ENCODE measurements around the gene WDR45.

The WDR45 gene

DNA sequence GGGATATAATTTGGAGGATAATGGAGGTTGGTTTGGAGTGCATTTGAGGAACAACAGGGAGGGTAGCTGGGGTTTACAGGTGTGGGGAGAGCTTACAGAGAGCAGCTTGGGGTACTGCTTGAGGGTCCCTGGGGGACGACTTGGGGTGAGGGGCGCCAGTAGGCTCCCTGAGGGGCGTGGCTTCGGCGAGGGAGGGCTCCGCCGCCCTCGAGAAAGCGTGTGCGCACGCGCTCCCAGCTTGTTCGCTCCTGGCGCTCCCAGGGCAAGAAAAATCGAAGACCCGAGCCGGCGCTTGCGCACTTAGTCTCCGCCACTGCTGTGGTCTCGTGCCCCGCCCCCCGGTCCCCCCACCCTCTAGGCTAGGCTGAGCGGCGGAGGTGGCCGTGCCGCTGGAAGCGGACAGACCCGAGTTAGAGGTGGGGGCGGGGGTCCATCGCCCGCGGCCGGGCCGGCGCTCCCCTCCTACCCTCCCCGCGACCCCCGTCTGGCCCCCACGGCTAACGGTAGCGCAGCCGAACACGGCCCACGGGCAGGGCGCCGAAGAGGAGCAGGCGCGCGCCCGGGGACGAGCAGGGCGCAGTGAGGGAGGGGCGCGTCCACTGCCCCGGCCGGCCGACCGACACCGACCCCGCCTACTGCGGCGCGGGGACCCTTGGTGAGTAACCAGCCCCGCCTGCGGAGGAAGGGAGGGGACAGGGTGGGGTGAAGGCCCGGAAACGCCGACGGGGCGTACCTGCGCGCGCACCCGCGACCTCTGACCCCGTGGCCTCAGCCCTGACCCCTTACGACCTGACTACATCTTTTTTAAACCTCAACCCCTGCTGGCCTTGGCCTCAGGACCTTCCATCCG lies 26.2 kb downstream of the WDR45 start:
- TF ChIP-seq, protein P1, sequence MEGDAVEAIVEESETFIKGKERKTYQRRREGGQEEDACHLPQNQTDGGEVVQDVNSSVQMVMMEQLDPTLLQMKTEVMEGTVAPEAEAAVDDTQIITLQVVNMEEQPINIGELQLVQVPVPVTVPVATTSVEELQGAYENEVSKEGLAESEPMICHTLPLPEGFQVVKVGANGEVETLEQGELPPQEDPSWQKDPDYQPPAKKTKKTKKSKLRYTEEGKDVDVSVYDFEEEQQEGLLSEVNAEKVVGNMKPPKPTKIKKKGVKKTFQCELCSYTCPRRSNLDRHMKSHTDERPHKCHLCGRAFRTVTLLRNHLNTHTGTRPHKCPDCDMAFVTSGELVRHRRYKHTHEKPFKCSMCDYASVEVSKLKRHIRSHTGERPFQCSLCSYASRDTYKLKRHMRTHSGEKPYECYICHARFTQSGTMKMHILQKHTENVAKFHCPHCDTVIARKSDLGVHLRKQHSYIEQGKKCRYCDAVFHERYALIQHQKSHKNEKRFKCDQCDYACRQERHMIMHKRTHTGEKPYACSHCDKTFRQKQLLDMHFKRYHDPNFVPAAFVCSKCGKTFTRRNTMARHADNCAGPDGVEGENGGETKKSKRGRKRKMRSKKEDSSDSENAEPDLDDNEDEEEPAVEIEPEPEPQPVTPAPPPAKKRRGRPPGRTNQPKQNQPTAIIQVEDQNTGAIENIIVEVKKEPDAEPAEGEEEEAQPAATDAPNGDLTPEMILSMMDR (IDR thresholded peaks at IDR 0.05; ENCODE audit: control insufficient read depth, extremely low read depth, insufficient read depth) = no peak

DNA sequence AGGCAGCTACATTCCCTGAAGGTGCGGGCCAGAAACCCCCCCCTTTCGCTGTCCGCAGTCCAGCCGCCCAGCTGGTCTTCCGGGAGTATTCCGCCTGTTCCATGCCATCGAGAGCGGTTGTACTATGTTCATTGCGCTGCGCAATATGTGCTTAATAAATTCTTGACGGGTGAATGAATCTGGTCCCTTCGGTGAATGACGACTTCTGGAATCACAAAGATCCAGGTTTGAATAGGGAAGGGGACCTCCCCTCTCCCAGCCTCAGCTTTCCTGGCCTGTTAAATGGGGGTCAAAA lies 35.8 kb downstream of the WDR45 start:
- DNase-seq (ENCODE audit: low read depth) = no peak
- peak overlapping the region; percentile 44 for H3K4me3 ChIP-seq (ENCODE audit: low read depth, low read length)
- TF ChIP-seq, protein P1 (IDR thresholded peaks at IDR 0.05; ENCODE audit: control insufficient read depth, extremely low read depth, insufficient read depth) = no peak

More for the DNA sequence above, 26.2 kb downstream of the WDR45 start:
- DNase-seq (ENCODE audit: low read depth) = no peak
- H3K4me3 ChIP-seq (ENCODE audit: low read depth, low read length) = peak overlapping the region; percentile 48

DNA sequence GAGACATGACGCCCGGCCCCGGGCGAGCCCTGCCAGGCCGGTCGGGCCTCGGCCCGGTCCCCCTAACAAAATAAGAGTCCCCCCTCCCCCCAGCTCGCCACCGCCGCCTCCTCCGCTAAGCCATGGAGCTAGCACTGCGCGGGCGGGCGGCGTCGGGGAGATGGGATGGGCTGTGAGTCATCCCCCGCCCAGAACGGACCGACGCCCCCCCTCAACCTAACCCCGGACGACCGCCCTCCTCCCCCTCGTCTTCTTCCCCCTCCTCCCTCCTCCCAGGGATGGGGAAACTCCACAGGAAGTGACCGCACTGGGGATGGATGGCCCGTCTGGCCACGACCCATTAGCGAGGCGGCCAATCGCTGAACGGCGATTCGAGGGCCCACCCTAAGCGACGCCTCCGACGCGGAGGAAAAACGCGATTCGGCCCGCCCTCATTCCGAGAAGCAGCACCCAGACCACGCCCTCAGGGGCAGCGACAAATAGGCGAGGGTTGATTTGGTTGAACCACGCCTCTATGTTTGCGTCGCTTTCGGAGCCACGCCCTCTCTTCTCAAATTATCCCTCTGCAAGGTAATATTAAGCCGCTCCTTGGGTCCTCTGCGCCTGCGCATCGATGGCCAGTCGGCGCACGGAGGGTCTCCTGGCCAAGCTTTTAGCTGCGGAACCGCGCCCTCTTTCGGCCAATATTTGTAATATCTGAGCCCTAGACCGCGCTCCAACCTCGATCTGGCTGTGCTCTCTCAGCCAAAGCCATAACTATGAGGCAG lies 36.3 kb downstream of the WDR45 start, which contains the start of gene TFE3:
TSS of gene TFE3 (minus strand) at position 138 of the 767 bp plus-strand sequence. CDS start at position 7, 131 bp downstream.
- TF ChIP-seq, protein P1 (IDR thresholded peaks at IDR 0.05; ENCODE audit: control insufficient read depth, extremely low read depth, insufficient read depth) = peak; percentile 63
- DNase-seq (ENCODE audit: low read depth) = peak; percentile 97
- peak within 1 kb of the TSS; percentile 72 for H3K4me3 ChIP-seq (ENCODE audit: low read depth, low read length)

DNA sequence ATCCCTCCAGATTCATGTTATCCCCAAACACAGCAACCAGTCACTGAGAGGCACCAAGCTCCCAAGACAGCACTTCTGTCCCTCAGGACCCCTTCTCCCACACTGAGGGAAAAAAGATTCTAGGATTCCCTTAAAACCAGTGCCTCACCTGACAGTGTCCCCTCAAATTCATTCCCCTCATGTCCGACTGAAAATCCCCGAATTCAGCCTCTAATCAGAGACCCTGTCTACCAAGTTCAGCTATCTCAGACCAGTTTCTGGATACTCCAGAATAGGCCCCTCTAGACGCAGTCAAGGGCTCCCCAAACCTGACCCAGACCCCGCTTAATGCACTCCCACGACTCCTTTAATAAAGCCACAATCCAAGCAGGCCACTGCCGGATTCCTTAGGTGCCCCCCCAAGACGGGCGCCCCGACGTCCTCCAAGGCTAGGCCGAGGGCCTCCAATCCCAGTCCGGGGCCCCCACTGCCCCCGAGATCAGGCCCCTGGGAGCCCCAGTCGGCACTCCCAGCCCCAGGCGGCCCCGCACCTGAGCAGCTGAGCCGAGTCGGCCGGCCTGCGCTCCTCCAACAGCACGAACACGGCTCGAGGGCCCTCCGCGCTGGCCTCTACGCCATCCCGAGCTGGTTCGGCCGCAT lies 37.0 kb downstream of the WDR45 start:
- TF ChIP-seq, protein P1 (IDR thresholded peaks at IDR 0.05; ENCODE audit: control insufficient read depth, extremely low read depth, insufficient read depth) = no peak
- H3K4me3 ChIP-seq (ENCODE audit: low read depth, low read length) = peak overlapping the region; percentile 72
- no peak for DNase-seq (ENCODE audit: low read depth)

DNA sequence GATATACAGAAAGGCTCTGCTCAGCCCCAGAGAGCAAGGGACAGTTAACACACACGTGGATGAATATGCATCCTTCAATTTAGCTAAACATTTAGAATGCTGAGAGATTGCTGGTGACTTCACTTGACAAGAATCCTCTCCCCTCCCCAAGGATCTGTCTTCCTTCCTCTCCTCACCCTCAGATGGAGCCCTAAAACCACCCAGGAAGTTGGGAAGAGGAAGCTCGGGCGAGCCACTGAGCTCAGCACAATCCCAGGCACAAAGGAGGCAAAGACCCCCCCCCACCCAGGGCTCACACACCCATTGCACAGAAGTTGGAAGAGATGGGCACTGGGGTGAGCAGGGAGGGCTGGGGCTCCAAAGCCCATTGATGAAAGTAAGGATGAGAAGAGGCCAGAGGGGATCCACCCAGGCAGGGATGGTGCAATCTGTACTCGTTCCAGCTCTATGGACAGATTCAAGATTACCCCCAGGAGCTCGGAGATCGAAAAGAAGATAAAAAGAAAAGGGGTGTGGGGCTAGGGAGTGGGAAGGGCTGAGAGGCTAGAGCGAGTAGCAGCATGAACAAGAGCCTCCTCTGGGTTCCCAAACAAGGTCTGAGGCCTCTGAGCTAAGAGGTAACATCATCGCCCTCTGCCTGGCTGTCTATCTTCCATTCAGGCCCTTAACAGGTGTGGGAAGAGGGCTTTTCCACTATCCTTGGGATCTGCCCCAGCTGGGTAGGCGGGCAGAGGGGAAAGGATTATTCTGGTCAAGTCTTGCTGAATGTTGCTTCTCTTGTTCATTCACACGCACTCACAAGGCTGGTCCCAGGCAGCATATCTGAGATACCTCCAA lies 37.7 kb downstream of the WDR45 start:
- DNase-seq (ENCODE audit: low read depth) = no peak
- peak overlapping the region; percentile 72 for H3K4me3 ChIP-seq (ENCODE audit: low read depth, low read length)
- TF ChIP-seq, protein P1 (IDR thresholded peaks at IDR 0.05; ENCODE audit: control insufficient read depth, extremely low read depth, insufficient read depth) = no peak

DNA sequence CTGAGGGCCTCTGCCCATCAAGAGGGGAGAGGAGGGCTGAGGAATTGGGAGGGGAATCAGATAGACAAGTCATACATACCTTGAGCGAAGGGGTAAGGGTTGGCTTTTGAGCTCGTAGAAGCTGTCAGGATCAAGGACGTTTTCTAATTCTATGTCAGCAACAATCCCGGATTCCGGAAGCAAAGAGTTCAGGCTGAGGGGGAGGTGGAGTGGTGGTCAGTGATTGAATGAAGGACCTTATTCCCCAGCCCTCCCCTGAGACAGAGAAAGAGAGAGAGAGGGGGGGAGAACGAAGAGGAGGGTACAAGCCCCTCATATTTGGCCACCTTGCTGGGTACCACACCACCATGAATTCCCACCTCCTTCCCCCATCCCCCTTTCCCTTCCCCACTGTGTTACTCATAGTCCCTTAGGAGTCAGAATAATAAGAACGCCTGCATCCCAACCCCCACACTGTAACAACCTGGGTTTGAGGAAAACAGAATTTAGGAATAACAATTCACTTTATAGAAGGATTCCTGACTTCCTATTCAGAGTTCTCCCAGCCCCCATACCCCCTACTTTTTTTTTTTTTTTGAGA lies 39.2 kb downstream of the WDR45 start:
- TF ChIP-seq, protein P1 (IDR thresholded peaks at IDR 0.05; ENCODE audit: control insufficient read depth, extremely low read depth, insufficient read depth) = no peak
- no peak for DNase-seq (ENCODE audit: low read depth)
- no peak overlapping the region for H3K4me3 ChIP-seq (ENCODE audit: low read depth, low read length)
